ENCODE data around the gene TBC1D22A. TPM values are rescaled to one million over a fixed set of nuclear protein-coding genes. Genes with fewer than 3 reads are reported as not detected.

The TBC1D22A gene
- total RNA-seq, 2 experiments from 2014 or later, result 22.3 to 43.9 TPM

DNA sequence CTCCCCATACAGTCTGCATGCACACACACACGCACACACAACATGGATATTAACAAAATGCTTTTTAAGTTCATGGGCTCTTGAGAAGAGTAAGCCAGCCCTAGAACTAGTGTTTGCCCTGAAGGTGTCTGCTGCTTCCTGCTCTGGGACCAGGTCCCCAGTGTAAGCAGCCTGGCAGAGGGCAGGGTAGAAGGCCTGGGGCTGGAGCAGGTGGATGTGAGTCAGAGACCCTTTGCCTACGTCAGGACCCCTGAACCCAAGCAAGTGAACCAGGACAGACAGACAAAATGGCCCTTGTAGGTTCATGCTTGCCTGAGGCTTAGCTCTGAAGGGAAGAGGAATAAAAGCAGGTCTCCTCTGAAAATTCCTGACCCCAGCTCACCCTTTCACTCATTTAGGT is 357.9 kb downstream of the TBC1D22A start:
- no peaks in the 10 kb centered on the region for H4K20me1 ChIP-seq (ENCODE audit: insufficient read depth, low read length)
- H3K9me3 ChIP-seq (ENCODE audit: low read length), result no peaks in the 10 kb centered on the region
- TF ChIP-seq EZH2phosphoT487 (IDR thresholded peaks at IDR 0.05; ENCODE audit: borderline replicate concordance, low read depth, low read length), result no peak
- TF ChIP-seq, protein P1, sequence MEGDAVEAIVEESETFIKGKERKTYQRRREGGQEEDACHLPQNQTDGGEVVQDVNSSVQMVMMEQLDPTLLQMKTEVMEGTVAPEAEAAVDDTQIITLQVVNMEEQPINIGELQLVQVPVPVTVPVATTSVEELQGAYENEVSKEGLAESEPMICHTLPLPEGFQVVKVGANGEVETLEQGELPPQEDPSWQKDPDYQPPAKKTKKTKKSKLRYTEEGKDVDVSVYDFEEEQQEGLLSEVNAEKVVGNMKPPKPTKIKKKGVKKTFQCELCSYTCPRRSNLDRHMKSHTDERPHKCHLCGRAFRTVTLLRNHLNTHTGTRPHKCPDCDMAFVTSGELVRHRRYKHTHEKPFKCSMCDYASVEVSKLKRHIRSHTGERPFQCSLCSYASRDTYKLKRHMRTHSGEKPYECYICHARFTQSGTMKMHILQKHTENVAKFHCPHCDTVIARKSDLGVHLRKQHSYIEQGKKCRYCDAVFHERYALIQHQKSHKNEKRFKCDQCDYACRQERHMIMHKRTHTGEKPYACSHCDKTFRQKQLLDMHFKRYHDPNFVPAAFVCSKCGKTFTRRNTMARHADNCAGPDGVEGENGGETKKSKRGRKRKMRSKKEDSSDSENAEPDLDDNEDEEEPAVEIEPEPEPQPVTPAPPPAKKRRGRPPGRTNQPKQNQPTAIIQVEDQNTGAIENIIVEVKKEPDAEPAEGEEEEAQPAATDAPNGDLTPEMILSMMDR (conservative IDR thresholded peaks at IDR 0.05; ENCODE audit: low read length), result no peak
- no peaks in the 10 kb centered on the region for H3K36me3 ChIP-seq (ENCODE audit: insufficient read depth, low read length)
- no peak overlapping the region for H3K4me3 ChIP-seq (ENCODE audit: low read depth, low read length, poor library complexity, severe bottlenecking)
- ChIA-PET POLR2A (interaction anchor here (0.6 kb wide), 1 partner anchor 1653 kb away, joined by 3 read pairs; no protein-coding TSS in a partner anchor), CTCF (ENCODE audit: unreplicated experiment) (no interaction called here)
- no peak for DNase-seq (ENCODE audit: low spot score)
- no peak overlapping the region for H2AFZ ChIP-seq (ENCODE audit: low read length)
- no peak overlapping the region for H3K27ac ChIP-seq (ENCODE audit: low read depth, low read length, poor library complexity, severe bottlenecking)
- no peak overlapping the region for H3K4me2 ChIP-seq (ENCODE audit: low read length)
- intact Hi-C loops (cut with micrococcal nuclease; ENCODE audit: unreplicated experiment), result no loop called here
- H3K9me2 ChIP-seq (ENCODE audit: insufficient read depth, low read length), result no peaks in the 10 kb centered on the region
- no peaks in the 10 kb centered on the region for H3K4me1 ChIP-seq (ENCODE audit: insufficient read depth, low read length, poor library complexity, severe bottlenecking)
- H3K79me2 ChIP-seq (ENCODE audit: insufficient read depth, low read depth, low read length), result no peaks in the 10 kb centered on the region
- no TSS peak for BruUV-seq (replicated peaks)

DNA sequence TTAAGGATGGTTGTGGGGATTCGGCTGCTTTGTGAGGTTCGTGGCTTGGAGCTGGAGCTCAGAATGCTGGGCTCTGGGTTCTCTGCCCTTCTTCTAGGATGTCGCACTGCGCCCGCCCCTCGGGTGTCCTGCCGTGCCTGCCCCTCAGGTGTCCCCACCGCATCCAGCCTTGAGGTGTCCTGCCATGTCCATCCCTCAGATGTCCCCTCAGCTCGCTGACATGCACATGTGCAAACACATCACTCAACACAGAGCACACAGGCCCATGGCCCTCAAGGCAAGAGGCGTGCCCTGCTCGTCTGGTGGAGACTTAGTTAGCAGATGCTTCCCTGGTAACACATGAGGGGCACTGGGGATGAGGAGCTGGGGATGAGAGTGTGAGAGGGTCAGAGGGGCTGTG is 359.3 kb downstream of the TBC1D22A start:
- no TSS peak for BruUV-seq (replicated peaks)
- Histone ChIP-seq H3K4me2 (ENCODE audit: low read length) (no peak overlapping the region), H4K20me1 (ENCODE audit: insufficient read depth, low read length) (no peaks in the 10 kb centered on the region), H3K9me2 (ENCODE audit: insufficient read depth, low read length) (no peaks in the 10 kb centered on the region), H3K4me3 (ENCODE audit: low read depth, low read length, poor library complexity, severe bottlenecking) (no peak overlapping the region), H2AFZ (ENCODE audit: low read length) (no peak overlapping the region), H3K9me3 (ENCODE audit: low read length) (no peaks in the 10 kb centered on the region), H3K27ac (ENCODE audit: low read depth, low read length, poor library complexity, severe bottlenecking) (no peak overlapping the region), H3K79me2 (ENCODE audit: insufficient read depth, low read depth, low read length) (no peaks in the 10 kb centered on the region), H3K36me3 (ENCODE audit: insufficient read depth, low read length) (no peaks in the 10 kb centered on the region), H3K4me1 (ENCODE audit: insufficient read depth, low read length, poor library complexity, severe bottlenecking) (no peaks in the 10 kb centered on the region)
- CTCF ChIA-PET (ENCODE audit: unreplicated experiment), result no interaction called here
- intact Hi-C loops (cut with micrococcal nuclease; ENCODE audit: unreplicated experiment), result no loop called here
- TF ChIP-seq EZH2phosphoT487 (IDR thresholded peaks at IDR 0.05; ENCODE audit: borderline replicate concordance, low read depth, low read length), result no peak
- TF ChIP-seq, protein P1 (conservative IDR thresholded peaks at IDR 0.05; ENCODE audit: low read length), result no peak
- DNase-seq (ENCODE audit: low spot score), result no peak
- POLR2A ChIA-PET, result no interaction called here

DNA sequence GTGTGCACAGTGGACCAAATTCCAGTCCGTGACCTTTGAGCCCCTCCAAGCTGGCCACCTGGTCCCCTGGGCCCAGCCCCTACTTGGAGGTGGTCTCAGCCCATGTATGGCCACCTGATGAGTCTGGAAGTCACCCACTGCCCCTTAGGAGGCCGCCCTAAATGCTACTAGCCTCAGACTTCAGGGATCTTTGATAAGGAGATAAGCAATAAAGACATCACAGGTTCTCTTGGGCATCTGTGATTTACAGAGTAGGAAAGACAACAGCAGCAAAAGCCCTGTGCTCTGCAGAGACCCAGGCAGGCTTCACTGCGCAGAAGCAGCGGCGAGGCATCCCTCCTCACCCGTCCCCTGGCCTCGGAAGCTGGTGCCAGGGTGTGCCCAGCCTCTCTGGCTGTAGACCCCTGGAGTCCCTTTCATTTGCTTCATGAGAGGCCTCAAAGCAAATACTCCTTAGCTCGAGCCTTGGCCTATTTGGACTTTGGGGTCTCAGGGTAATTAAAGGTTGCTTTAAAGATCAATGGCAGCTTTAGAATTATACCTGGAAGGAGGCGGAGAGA is 360.1 kb downstream of the TBC1D22A start:
- ChIA-PET POLR2A (no interaction called here), CTCF (ENCODE audit: unreplicated experiment) (no interaction called here)
- Histone ChIP-seq H3K36me3 (ENCODE audit: insufficient read depth, low read length) (no peaks in the 10 kb centered on the region), H3K9me3 (ENCODE audit: low read length) (no peaks in the 10 kb centered on the region), H3K4me2 (ENCODE audit: low read length) (no peak overlapping the region), H4K20me1 (ENCODE audit: insufficient read depth, low read length) (no peaks in the 10 kb centered on the region), H2AFZ (ENCODE audit: low read length) (no peak overlapping the region), H3K27ac (ENCODE audit: low read depth, low read length, poor library complexity, severe bottlenecking) (no peak overlapping the region), H3K4me3 (ENCODE audit: low read depth, low read length, poor library complexity, severe bottlenecking) (no peak overlapping the region), H3K79me2 (ENCODE audit: insufficient read depth, low read depth, low read length) (no peaks in the 10 kb centered on the region), H3K4me1 (ENCODE audit: insufficient read depth, low read length, poor library complexity, severe bottlenecking) (no peaks in the 10 kb centered on the region), H3K9me2 (ENCODE audit: insufficient read depth, low read length) (no peaks in the 10 kb centered on the region)
- DNase-seq (ENCODE audit: low spot score), result no peak
- TF ChIP-seq, protein P1 (conservative IDR thresholded peaks at IDR 0.05; ENCODE audit: low read length), result no peak
- no peak for TF ChIP-seq EZH2phosphoT487 (IDR thresholded peaks at IDR 0.05; ENCODE audit: borderline replicate concordance, low read depth, low read length)
- intact Hi-C loops (cut with micrococcal nuclease; ENCODE audit: unreplicated experiment), result no loop called here
- no TSS peak for BruUV-seq (replicated peaks)

All from OCI-LY7 (cell line).